BLaER1 (cell line): ENCODE results near the gene CACFD1.

Experiments
- H3K27ac ChIP-seq: shearing (Covaris generic); formaldehyde crosslinking; 2 replicates; pipeline ENCODE4 v1.8.1; 2022
- H3K27me3 ChIP-seq: shearing (Covaris generic); formaldehyde crosslinking; 2 replicates; pipeline ENCODE4 v1.8.1; 2022
- H3K36me3 ChIP-seq: shearing (Covaris generic); formaldehyde crosslinking; 2 replicates; pipeline ENCODE4 v1.8.1; 2022
- H3K4me1 ChIP-seq: shearing (Covaris generic); formaldehyde crosslinking; 2 replicates; pipeline ENCODE4 v1.8.1; 2022
- H3K4me2 ChIP-seq: shearing (Covaris generic); formaldehyde crosslinking; 2 replicates; pipeline ENCODE4 v1.8.1; 2022
- H3K4me3 ChIP-seq: shearing (Covaris generic); formaldehyde crosslinking; 2 replicates; pipeline ENCODE4 v1.8.1; 2022
- H3K9ac ChIP-seq: shearing (Covaris generic); formaldehyde crosslinking; 2 replicates; pipeline ENCODE4 v1.8.1; 2022
- H3K9me3 ChIP-seq: shearing (Covaris generic); formaldehyde crosslinking; 2 replicates; pipeline ENCODE4 v1.8.1; 2022
- H4K20me1 ChIP-seq: shearing (Covaris generic); formaldehyde crosslinking; 2 replicates; pipeline ENCODE4 v1.8.1; 2022
- Cebpa-rat ChIP-seq: shearing (Covaris generic); IDR thresholded peaks from 2 replicates; pipeline ENCODE4 v1.8.1; 2022

The CACFD1 gene

GRCh38 chr9:133493845-133494540 lies 34.2 kb downstream of the CACFD1 start:
- H3K27me3 ChIP-seq = no peaks in the 10 kb centered on the region

GRCh38 chr9:133494636-133495326 lies 35.0 kb downstream of the CACFD1 start:
- H3K4me3 ChIP-seq = no peak overlapping the region
- no peaks in the 10 kb centered on the region for H3K36me3 ChIP-seq
- no peaks in the 10 kb centered on the region for H3K27me3 ChIP-seq
- H4K20me1 ChIP-seq = no peaks in the 10 kb centered on the region
- H3K9ac ChIP-seq = no peak overlapping the region
- H3K4me2 ChIP-seq = no peak overlapping the region
- no peak for TF ChIP-seq Cebpa-rat
- H3K4me1 ChIP-seq = peaks cover 18% of the 10 kb centered on the region
- no peaks in the 10 kb centered on the region for H3K9me3 ChIP-seq
- H3K27ac ChIP-seq = no peak overlapping the region

More at GRCh38 chr9:133493845-133494540, 34.2 kb downstream of the CACFD1 start:
- Histone ChIP-seq H3K9me3 (no peaks in the 10 kb centered on the region), H3K27ac (no peak overlapping the region), H3K9ac (no peak overlapping the region), H3K4me2 (no peak overlapping the region), H3K4me3 (no peak overlapping the region), H3K36me3 (no peaks in the 10 kb centered on the region), H4K20me1 (no peaks in the 10 kb centered on the region), H3K4me1 (peaks cover 18% of the 10 kb centered on the region)
- no peak for TF ChIP-seq Cebpa-rat

- Histone ChIP-seq H3K4me2 (peak overlapping the region; percentile 56), H3K9me3 (no peaks in the 10 kb centered on the region), H3K27me3 (no peaks in the 10 kb centered on the region), H3K4me1 (peaks cover 18% of the 10 kb centered on the region), H3K36me3 (no peaks in the 10 kb centered on the region), H3K9ac (no peak overlapping the region), H3K4me3 (no peak overlapping the region), H4K20me1 (no peaks in the 10 kb centered on the region), H3K27ac (no peak overlapping the region)
- TF ChIP-seq Cebpa-rat = no peak
Observed at GRCh38 chr9:133495327-133496293, 35.8 kb downstream of the CACFD1 start.

- Histone ChIP-seq H4K20me1 (no peaks in the 10 kb centered on the region), H3K36me3 (no peaks in the 10 kb centered on the region), H3K27ac (peak overlapping the region; percentile 11; the same call in 1 of the 2 replicates), H3K9ac (no peak overlapping the region), H3K4me3 (no peak overlapping the region), H3K27me3 (no peaks in the 10 kb centered on the region), H3K9me3 (peaks cover 11% of the 10 kb centered on the region), H3K4me2 (peak overlapping the region; percentile 56), H3K4me1 (peaks cover 18% of the 10 kb centered on the region)
- TF ChIP-seq Cebpa-rat = no peak
Observed at GRCh38 chr9:133496861-133497842, 37.4 kb downstream of the CACFD1 start.

- Histone ChIP-seq H3K4me3 (no peak overlapping the region), H3K4me1 (peaks cover 12% of the 10 kb centered on the region), H4K20me1 (no peaks in the 10 kb centered on the region), H3K9ac (no peak overlapping the region), H3K27me3 (no peaks in the 10 kb centered on the region), H3K9me3 (peaks cover 22% of the 10 kb centered on the region), H3K27ac (no peak overlapping the region), H3K4me2 (no peak overlapping the region), H3K36me3 (no peaks in the 10 kb centered on the region)
- no peak for TF ChIP-seq Cebpa-rat
Observed at GRCh38 chr9:133499132-133499891, 39.5 kb downstream of the CACFD1 start.

- no peak for TF ChIP-seq Cebpa-rat
- no peak overlapping the region for H3K4me3 ChIP-seq
- no peaks in the 10 kb centered on the region for H3K36me3 ChIP-seq
- no peak overlapping the region for H3K9ac ChIP-seq
- no peaks in the 10 kb centered on the region for H4K20me1 ChIP-seq
- H3K27ac ChIP-seq = no peak overlapping the region
- no peak overlapping the region for H3K4me2 ChIP-seq
- no peaks in the 10 kb centered on the region for H3K27me3 ChIP-seq
- peaks cover 12% of the 10 kb centered on the region for H3K4me1 ChIP-seq
- peaks cover 22% of the 10 kb centered on the region for H3K9me3 ChIP-seq
Observed at GRCh38 chr9:133499892-133500270, 40.1 kb downstream of the CACFD1 start.

GRCh38 chr9:133502112-133502511 lies 42.3 kb downstream of the CACFD1 start:
- Histone ChIP-seq H3K27me3 (no peaks in the 10 kb centered on the region), H3K4me3 (no peak overlapping the region), H3K4me1 (peaks cover 7% of the 10 kb centered on the region; the same call in 1 of the 2 replicates), H3K4me2 (no peak overlapping the region), H4K20me1 (no peaks in the 10 kb centered on the region), H3K9me3 (peaks cover 22% of the 10 kb centered on the region), H3K27ac (no peak overlapping the region), H3K9ac (no peak overlapping the region), H3K36me3 (no peaks in the 10 kb centered on the region)
- TF ChIP-seq Cebpa-rat = no peak

GRCh38 chr9:133505186-133505830 lies 45.5 kb downstream of the CACFD1 start:
- Histone ChIP-seq H4K20me1 (no peaks in the 10 kb centered on the region), H3K4me2 (no peak overlapping the region), H3K4me3 (no peak overlapping the region), H3K9ac (no peak overlapping the region), H3K4me1 (peaks cover 22% of the 10 kb centered on the region), H3K36me3 (no peaks in the 10 kb centered on the region), H3K27me3 (no peaks in the 10 kb centered on the region), H3K9me3 (peaks cover 22% of the 10 kb centered on the region), H3K27ac (no peak overlapping the region)
- TF ChIP-seq Cebpa-rat = no peak
